ENCODE measurements around the gene ZFAND3.

GRCh38 chr6:37943436-37944058, 124.0 kb downstream of the ZFAND3 start:
- TF ChIP-seq CTCF (IDR thresholded peaks at IDR 0.05; ENCODE audit: low read length) (no peak), EZH2 (optimal IDR thresholded peaks at IDR 0.05; ENCODE audit: low read depth, low read length) (no peak), EZH2phosphoT487 (IDR thresholded peaks at IDR 0.05; ENCODE audit: low read length) (no peak)
